Daoy (cell line): ENCODE data around the gene ANKUB1. TPM values are rescaled to one million over a fixed set of nuclear protein-coding genes. Genes with fewer than 3 reads are reported as not detected.

Experiments
- DNase-seq: peaks from one replicate; pipeline ENCODE4 v3.0.0-alpha.2; 2015; ENCODE audit warnings: low read depth
- total RNA-seq: library from RNA; depleted of rRNA; stranded (reverse); fragments of >200 nt; shearing (Covaris generic); gene quantifications from 2 replicates; pipeline ENCODE4 v1.2.3, GENCODE V29; 2014

The ANKUB1 gene
- total RNA-seq, 1 experiment from 2014 or later, result not detected

DNA sequence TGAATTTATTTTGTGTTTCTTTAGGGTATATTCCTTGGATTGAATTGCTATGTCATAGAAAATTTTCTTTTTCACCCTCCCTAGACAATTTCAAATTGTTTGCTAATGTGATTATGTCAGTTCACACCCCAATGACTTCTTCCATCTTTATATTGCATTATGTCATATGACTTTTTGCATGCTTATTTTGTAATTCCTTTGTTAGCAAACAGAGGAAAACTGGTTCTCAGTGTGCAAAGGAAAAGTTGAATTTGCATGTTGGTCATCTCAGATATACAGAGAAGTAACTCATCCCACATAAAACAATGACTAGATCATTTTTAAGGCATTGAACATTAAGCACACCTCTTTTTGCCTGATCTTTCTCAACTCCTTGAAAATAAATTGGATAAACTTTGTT is 17.3 kb upstream of the ANKUB1 start:
- no peak for DNase-seq

DNA sequence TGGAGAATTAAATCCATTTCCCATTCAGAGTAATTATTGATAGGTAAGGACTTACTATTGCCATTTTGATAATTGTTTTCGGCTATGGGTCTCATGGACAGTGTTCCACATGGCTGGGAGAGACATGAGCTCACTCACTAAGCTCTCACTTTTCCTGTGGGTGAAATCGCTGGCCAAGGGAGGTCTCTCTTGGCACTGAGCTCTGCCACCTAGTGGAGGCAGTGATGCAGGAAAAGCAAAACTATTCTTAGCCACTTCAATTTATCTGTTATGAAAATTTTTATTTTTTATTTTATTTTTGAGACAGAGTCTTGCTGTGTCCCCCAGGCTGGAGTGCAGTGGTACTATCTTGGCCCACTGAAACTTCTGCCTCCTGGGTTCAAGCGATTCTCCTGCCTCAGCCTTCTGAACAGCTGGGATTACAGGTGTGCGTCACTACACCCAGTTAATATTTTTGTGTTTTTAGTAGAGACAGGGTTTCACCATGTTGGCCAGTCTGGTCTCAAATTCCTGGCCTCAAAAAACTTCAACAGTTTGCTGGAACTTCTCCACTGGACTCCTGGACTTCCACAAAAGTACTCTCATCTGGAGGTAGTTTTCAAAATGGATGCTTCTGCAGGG is 16.0 kb upstream of the ANKUB1 start:
- peak; percentile 84 for DNase-seq

DNA sequence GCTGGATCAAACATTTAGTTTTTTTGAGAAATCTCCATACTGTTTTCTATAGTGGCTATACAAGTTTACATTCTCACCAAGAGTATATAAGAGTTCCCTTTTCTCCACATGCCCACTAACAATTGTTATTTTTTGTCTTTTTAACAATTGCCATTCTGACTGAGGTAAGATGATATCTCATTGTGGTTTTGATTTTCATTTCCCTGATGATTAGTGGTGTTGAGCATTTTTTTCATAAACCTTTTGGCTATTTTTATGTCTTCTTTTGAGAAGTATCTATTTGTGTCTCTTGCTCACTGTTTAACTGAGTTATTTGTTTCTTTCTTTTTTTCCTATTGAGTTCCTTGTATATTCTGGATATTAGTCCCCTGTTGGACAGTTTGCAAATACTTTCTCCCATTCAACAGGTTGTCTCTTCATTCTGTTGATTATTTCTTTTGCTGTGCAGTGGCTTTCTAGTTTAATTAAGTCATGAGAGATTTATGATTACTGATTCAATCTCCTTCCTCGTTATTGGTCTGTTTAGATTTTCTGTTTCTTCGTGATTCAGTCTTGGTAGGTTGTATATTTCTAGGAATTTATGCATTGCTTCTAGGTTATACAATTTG is 13.9 kb upstream of the ANKUB1 start:
- no peak for DNase-seq

DNA sequence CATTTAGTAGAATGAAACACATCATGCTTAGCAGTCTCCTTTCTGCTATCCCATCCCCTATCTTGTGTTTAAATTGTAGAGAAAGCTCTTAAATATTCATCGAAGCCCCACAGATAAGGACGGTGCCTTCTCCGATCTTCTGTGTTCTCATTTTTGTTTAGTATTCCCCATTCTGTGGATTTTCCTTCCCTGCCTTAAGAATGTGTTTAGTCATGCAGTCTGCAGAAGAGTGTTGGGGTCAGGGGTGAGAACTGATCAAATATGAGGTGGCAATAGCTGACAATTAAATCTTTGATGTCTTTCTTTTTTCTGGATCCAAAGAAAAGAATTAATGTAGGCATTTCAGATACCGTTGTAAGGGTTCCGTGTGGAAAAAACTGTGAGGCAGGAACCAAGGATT is 9.3 kb upstream of the ANKUB1 start:
- no peak for DNase-seq

DNA sequence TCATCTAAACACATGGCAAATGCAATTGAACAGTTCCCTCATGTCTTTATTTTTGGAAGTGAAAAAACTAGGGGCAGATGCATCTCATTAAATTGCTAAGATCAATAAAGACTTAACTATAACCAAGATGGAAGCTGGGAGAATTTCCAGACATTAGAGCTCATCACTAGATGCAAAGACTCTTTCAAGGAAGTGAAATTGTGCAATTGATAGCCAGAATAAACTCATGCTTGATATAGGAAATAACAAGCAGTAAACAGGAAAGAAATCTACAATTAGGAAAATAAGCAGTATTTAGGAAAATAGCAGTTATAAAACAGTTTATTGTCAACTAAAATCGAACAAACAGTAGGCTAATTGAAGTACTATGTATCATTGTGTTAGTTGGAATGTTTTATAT is 8.8 kb upstream of the ANKUB1 start:
- DNase-seq, result no peak

DNA sequence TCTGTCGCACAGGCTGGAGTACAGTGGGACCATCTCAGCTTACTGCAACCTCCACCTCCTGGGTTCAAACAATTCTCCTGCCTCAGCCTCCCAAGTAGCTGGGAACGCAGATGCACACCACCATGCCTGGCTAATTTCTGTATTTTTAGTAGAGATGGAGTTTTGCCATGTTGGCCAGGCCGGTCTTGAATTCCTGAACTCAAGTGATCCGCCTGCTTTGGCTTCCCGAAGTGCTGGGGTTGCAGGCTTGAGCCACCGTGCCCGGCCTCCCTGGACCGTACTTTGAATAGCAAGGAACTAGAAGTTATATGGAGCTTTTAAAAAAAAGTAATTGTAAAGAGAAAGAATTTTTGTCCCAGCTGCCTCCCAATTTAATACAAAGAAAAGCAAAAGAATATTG is 8.3 kb upstream of the ANKUB1 start:
- DNase-seq, result no peak

DNA sequence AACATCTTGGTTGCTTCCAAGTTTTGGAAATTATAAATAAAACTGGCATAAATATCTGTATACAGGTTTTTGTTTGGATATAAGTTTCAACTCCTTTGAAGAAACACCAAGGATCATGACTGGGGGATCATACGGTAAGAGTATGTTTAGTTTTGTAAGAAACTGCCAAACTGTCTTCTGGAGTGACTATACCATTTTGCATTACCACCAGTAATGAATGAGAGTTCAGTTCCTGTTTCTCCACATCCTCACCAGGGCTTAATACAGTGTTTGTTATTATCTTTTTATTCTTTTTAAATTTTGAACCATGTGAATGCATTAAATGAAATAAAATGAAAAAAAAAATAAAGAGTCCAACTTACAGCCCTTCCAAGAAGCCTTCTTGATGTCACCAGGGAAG is 3.7 kb upstream of the ANKUB1 start:
- no peak for DNase-seq

DNA sequence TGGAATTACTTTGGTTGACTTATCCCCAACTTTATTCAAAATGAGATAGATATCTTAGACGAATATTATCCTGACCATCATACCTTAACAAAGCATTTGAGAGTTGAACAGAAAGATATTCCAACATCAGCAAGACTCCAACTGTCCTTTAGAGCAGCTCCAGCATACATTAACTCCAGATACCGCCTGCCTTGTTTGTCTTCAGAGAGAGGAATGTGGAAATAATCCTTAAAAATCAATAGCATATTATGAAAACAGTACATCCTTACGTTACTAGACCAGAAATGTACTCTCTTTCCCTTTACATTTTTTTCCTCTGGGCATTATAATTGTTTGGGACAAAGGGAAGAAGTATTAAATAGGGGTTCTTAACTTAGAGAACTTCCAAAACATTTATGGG is 1.7 kb downstream of the ANKUB1 start:
- no peak for DNase-seq

DNA sequence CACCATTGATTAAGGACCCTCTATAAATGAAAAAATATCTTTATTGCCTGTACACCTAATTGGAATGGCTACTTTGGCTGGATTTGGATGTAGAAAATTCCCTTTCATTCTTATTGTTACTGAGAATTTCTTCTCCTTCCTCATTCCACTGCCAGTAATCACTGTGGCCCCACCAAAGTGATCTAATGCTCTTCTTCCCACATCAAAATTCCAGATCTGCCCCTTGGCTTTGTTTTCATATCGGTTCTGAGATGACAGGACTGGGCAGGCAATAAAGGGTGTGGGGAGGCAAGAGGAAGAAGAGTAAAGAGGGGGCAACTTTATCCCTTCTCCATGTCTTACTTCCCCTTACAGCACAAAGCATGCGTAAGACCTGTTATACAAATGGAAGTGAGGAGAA is 2.1 kb downstream of the ANKUB1 start:
- peak; percentile 33 for DNase-seq

DNA sequence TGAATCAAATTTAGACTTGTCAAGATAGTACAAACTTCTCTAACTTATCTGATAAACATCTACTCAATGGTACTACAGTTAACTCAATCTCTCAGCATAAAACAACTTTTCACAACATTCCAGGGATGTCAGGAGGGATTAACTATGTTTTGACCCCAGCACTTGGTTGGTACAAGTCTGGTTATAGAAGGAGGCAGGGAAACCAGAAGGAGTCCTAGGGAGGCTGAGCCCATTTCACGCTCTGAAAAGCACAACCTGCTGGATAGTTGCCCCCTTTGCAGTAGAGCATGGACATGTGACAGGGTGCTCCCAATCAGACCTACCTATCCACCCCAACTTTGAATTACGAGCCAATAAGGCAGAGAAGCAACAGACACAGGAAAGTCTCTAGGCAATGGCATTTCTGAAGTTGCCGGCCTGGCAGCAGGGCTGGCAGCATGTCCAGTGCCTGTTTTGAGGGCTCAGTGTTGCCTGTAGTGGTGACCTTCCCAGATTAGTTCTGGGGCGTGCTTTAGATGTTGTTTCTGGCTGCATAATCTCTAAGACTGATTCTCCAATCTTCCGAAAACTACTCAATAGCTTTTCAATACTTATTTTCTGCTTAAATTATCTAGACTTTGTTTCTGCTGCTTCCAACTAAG is 8.2 kb downstream of the ANKUB1 start:
- DNase-seq, result peak; percentile 13

DNA sequence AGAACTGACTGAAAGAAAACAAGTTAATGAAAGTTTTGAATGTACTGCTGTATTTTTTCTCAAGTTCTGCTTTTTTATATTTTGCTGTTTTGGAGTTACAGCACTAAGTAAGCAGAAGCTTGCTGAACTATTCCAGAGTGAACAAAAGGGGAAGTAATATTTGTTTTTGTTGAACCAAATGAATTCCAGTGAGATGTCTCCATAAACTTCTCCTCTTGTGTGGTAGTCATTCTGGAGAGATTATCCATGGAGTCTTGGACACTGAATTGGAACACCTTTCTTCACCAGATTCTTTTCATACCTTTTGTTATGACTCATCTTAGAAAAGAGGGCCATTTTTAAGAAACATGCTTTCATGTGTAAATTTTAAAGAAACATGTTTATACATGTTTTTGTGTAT is 8.8 kb downstream of the ANKUB1 start:
- peak; percentile 46 for DNase-seq

DNA sequence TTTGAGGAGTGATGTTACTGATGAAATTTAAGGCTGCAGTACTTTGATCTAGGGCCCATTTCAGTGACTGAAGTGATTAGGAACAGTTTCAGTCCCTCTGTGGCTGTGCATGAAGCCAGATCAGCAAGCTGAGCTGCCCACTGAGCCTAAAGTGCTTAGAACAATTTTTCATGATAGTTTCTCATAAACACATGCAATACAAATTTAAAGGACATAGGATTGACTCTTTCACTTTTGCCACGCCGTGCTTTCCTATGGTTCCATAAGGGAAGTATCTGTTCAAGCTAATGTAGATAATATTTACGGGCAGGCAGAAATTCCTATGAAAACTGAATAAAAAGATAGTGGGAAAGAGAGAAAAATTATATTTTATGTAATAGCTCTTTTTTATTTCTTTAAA is 10.6 kb downstream of the ANKUB1 start:
- DNase-seq, result no peak

DNA sequence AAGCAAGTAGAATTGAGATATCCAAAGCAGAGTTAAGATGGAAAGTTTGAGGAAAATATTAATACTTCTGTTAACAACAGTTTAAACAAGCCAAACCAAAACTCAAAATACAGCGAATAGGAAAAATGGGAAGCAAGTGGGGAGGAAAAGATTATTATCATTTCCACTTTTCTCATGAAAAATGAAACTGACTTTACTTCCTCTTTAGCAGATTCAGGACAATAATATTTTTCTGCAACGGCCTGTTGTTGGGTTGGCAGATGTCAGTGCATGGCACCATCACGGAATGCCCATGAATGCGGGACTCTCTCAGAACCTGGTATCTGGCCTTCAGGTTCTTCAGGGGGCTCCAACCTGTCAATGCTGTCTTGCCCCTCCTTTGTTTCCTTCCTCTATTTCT is 11.1 kb downstream of the ANKUB1 start:
- no peak for DNase-seq

DNA sequence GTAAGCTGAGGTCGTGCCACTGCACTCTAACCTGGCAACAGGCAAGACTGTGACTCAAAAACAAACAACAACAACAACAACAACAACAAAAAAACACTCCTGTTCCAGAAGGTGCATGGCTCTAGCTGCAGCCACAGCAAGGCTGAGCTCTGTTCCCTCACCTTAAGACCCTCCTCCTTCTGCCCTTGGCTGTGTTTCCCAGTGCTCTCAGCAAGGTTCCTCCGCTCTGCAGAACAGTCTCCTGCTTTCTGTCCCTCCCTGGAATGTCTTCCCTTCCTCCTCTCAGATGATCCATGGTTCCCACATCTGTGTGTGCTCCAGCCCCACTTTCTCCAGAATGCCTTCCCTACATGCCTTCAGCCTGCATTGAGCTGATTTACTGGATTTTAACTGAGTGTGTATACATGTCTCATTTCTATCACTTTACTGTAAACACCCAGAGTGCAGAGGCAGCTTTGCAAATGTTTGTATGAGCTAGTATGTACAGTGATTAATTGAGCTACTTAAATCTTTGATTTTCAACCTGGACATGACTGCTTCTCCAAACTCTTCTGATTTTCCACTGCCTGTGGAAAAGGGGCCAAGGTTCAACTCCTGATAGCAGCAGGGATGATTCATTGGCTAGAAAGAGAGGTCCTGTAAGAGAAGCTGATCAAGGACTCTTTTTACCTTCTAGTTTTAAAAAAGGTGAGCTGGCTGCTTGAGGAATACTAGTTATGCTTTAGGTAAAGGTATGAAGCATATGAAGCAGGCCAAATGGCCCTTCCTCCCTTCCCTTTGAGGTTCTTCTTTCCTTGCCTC is 14.7 kb downstream of the ANKUB1 start:
- DNase-seq, result no peak

DNA sequence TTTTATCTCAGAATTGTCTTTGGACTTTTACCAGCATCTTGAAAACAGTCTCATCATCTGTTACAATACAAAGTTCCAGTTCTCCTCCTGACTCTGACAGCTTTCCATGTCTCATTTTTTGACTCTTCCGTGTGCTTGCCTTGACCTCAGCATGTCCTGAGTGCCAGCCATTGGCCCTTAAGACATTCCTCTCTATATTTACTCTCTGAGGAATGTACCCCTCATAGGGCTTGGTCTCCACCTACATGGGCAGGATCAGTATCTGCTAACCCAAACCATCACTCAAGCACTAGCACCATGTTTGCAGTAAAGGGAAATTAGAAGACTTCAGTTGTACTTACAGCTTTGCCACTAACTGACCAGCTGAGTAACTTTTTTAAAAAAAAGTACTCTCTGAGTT is 16.2 kb downstream of the ANKUB1 start:
- DNase-seq, result no peak

DNA sequence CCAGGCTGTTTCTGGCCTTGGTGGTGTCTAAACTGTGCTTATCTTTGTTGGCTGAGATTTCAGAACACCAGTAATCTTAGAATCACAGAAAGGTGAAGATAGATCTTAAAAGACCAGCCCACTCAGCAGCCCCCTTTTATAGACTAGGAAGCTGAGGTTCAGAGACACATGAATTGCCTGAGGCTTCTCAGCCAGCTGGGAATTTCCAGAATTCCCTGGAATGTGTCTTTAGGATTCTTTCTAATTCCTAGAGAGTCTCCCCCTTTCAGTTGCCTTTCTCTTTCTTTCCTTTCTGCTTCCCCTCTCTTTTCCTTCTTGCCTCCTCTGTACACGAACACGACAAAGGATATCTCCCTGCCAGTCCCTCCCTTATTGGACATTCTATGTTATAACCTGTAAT is 19.5 kb downstream of the ANKUB1 start:
- DNase-seq, result no peak

DNA sequence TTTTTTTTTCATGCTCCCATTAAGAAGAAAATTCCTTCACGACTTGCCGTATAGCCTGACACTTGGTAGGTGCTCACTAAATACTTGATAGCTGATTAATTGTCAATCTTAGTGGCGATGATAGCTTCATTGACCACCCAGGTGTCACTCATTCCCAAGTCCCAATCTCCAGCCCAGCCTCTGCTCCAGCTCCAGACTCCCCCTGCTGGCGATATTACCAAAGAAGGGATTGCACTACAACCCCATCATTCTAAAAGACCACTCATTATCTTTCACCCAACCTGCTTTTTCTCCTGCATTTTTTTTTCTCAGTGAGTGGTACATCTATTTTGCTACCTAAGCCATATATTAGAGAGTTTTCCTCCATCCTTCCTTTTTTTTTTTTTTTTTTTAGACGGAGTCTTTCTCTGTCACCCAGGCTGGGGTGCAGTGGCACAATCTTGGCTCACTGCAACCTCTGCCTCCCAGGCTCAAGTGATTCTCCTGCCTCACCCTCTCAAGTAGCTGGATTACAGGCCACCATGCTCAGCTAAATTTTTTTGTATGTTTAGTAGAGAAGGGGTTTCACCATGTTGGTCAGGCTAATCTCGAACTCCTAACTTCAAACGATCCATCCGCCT is 20.6 kb downstream of the ANKUB1 start:
- peak; percentile 46 for DNase-seq

DNA sequence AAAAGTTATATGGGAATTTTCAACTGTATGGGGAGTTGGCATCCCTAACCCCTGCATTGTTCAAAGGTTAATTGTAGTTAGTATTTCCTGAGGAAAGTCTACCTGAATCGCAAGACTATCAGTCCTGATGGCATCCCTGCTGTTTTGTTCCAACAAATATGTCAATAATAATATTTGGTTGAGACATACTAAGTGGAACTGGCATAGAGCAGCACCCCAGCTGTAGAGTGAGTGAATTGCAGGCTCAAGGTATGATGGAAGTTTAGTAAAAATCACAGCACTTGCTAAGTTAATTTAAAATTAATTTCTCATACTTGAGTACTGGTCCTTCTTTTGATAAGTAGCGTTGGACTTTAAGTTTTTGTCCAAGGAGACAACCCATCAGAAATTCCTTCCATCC is 22.1 kb downstream of the ANKUB1 start:
- no peak for DNase-seq

DNA sequence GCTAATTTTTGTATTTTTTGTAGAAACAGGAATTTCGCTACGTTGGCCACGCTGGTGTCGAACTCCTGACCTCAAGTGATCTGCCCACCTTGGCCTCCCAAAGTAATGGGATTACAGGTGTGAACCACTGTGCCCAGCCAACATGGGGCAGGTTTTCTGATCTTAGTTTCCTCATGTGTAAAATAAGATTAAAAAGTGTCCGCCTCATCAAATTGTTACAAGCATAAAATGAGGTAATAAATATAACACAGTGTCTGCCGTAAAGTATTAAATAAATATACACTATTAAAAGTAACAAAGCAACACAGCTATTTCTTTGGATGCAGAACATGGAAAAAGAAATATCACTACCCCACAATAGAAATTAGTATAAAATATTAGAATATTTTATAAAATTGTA is 23.6 kb downstream of the ANKUB1 start:
- no peak for DNase-seq

DNA sequence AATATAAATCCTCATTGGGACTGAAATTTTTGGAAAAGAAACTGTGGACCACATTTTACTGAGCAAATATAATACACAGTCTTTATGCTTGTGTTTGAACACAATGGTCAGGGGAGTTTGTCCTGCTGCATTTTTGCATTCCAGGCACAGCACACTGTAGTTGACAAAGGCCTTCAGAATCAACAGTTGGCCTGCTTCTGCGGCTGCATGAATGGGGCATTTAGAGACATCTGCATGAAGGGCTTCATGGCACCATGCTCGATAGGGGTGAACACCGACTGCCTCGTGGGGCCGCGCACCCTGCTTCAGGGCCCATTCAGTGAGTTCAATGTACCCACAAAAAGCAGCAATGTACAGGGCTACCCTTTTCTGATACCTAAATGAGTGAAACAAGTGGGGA is 24.6 kb downstream of the ANKUB1 start:
- DNase-seq, result no peak

DNA sequence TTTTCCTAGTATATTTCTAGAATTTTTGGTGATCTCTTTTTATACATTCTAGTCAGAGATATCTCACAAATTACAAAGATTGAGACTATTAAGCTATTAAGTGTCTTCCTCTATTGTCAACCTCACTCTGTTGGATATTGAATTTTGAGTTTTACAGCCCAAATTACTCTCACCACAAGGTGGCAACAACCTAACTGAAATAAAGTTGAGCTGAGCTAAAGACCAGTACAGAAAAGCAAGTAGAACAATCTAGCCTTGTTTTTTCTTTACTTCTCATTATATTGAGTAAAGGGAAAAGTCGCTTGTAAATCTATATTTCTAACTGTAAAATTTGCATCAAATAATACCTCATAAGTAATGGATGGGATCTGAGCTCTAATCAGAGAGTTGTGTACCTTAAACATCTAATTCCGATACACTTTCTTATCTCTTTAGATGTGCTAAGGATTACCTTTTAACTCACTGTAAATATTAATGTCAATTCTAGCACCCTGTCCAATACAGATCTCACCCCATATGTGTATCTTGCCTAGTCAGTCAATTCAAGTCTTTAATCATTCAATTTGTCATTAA is 26.5 kb downstream of the ANKUB1 start:
- DNase-seq, result no peak

DNA sequence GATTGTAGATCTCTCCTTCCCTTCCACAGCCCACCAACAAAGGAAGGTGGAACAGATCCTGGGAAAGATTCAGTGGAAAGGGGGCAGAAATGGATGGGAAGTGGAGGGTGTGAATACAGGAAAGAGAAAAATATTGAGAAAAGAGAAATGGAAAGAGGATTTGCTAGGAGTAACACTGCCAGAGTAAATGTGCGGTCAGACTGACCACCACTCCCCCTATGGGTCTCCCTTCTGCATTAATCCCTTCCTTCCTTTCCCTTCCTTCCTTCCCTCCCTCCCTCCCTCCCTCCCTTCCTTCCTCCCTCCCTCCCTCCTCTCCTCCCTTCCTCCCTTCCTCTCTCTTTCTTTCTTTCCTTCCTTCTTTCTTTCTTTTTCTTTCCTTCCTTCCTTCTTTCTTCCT is 28.1 kb downstream of the ANKUB1 start:
- no peak for DNase-seq
